GM21737 (cell line): ENCODE results near the gene TCEAL1.
"Not testable (repeated sequence)": the region's sequence is repeated elsewhere in the genome, so short reads cannot be mapped to it uniquely, and the experiment has no call there.

Source experiments
- ATAC-seq: cut with Tn5 transposase; IDR thresholded peaks from one replicate; pipeline ENCODE4 v1.9.1; 2021; ENCODE audit warnings: mild to moderate bottlenecking, moderate library complexity; ENCODE audit not compliant: unreplicated experiment

TCEAL1 gene

DNA sequence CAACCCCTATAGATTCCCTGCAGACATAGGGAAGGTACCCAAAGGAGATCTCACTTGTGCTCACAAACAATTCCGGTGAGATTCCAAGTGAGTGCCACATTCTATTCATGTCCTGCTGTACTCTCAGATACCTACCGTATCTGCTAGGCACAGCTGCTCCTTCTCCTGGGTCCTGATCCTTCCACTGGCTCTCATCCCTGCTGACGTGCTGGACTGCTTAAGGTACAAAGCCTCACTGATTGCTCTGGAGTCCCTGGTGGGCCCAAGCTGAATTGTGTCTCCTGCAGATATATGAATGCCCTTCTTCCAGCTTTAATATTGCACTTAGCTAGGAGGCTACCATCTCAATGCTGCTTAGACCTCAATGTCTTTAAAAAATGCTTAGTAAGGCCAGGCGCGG, 2.4 kb downstream of the TCEAL1 start:
- ATAC-seq: no peak

DNA sequence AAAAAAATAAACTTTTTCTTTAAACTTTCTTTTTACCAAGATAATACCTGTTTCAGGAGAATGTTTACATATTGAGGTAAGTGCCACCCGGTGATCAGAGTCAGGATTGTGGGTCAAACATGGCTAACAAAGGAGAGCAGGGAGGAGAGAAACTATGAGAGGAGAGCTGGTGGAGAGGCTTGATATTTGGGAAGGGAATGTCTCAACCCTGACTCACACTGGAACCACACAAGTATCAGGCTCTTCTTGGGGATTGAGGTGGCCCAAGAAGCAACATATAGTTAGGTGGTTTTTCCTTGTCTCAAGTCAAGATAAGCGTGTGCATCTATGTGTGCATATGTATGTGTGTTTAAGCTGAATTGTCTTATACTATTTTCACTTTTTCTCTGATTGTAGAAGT, 6.7 kb downstream of the TCEAL1 start:
- no peak for ATAC-seq

DNA sequence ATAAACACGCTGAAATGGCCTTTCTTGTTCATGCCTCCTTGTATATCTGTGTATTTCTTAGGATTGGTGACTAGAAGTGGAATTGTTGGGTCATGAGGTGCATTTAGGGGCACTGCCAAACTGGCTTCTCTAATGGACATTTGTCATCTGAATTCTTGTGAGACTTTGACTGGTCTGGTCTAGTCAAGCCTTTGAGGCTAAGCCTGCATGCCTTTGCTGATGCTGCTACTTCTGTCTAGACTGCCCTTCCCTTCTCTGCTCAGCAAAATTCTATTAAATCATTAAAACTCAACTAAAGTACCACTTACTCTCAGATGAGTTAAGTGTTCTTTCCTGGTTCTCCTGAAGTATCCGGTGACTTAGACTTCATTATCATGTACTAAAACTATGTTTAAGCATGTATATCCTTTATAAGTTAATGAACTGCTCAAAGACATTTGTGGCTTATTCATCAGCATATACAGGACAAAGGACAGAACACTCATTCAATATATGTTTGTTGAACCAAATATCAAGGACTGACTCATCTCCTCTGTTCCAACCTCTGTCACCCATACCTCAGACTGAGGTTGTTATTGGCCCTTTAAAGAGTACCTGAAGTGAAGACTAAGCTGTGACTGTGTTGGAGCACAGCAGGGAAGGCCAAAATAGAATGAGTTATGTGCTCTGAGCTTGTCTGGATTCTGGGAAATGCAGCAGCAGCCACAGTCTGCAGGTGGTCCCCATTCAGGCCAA, 9.0 kb downstream of the TCEAL1 start:
- no peak for ATAC-seq

DNA sequence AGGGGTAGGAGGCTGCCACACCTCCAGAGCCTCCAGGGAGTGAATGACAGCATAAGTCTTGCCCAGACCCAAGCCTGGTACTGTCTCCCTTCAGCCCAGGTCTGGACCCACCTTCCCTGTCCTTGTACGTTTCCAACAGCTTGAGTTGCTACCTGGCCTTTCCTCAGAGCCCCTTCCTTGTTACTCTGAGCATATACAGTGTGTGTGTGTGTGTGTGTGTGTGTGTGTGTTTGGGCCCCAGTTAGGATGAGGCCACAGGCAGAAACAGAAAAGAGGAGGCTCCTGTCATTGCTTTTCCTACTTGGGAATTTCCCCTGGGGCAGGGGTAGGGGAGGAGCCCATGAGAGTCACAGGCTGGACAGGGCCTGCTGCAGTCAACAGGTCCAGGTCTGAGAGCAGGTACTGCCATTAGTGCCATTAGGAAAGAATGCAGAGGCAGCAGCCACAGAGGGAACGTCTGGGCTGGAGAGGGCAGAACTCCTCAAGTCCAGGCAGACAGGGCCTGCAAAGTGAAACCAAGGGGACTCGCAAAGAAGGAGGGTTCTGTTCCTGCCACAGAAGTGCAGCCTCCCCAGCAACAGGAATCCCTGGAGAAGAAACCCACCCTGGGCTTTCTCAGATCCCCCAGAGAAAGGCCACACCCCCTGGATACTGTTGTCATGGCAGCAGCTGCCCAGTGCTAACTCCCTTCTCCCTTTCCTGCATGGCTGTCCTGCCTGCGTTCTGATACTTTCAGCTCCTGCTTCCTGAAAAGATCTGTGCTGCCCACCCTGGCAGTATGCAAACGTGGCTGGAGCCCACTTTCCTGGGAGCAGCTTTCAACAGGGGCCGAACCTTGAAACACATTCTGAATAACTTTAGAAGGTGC, 9.9 kb downstream of the TCEAL1 start:
- ATAC-seq: not testable (repeated sequence)

DNA sequence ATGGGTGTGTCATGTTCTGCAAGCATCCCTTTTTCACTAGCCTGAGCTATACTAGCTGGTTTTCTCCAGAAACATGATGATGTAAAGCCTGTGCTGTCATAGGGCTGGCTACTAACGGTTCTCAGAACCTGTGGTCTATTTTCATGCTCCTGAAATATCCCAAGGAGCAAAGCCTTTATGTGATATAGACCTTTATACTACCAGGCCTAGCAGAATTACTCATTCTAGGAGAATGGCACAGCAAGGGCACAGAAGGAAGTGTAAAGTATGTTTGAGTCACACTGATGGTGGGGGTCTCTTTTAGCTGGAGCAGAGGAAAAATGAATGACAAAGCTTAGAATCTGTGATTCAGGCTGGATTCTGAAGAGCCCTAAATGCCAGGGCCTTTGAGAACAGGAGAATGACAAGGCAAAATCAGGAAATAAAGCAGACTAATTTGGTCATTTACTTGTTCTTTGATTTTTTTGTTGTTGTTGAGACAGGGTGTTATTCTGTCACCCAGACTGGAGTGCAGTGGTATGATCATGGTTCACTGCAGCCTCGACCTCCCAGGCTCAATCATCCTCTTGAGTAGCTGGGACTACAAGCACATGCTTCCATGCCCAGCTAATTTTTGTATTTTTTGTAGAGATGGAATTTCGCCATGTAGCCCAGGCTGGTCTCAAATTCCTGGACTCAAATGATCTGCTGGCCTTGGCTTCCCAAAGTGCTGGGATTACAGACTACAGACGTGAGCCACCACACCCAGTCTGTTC, 11.8 kb downstream of the TCEAL1 start:
- ATAC-seq: no peak

DNA sequence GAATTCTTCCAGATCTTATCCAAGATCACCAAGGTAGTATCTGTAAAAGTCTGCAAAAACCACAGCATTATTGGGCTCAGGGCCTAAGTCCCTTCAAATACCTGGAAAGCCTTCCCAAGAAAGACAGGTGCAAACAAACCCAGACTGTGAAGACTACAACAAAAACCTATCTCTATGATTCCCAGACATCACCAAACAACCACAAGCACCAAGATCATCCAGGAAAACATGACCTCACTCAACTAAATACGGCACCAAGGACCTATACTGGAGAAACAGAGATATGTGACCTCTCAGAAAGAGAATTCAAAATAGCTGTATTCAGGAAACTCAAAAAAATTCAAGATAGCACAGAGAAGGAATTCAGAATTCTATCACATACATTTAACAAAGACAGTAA, 15.3 kb downstream of the TCEAL1 start:
- no peak for ATAC-seq

DNA sequence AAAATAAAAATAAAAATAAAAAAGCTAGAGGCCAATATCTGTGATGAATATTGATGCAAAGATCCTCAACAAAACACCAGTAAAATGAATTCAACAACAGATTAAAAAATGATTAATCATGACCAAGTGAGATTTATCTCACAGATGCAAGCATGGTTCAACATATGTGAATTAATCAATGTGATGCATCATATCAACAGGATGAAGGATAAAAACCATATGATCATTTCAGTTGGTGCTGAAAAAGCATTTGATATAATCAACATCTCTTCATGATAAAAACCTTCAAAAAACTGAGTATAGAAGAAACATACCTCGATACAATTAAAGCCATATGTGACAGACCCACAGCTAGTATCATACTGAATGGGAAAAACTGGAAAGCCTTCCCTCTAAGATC, 18.9 kb downstream of the TCEAL1 start:
- ATAC-seq: no peak

DNA sequence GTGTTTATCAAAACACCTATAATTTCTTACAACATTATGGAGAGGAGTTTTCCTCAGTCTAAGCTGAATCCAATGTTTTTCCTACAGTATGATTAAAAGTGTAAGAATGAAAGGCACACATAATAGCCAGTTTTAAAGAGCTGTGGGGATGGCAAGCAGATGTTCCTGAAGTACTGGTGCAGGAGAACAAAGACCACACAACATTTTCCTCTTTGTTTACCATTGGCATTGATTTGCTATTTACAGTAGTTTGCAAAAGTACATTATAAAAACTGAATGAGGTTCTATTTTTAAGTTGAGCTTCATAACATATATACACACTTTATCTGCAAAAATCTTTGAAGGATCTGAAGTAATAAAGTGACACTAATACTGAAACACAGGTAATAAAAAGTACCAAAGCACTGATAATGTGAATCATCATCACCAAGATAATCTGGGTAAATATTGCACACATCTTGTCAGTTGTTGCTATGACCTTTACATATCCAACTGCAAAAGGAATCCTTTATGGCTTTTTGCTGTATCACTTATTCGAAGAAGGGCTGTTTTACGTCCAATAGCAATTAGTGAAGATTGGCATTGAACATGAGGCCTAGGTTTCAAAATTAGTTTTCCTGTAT, 22.5 kb downstream of the TCEAL1 start:
- no peak for ATAC-seq

DNA sequence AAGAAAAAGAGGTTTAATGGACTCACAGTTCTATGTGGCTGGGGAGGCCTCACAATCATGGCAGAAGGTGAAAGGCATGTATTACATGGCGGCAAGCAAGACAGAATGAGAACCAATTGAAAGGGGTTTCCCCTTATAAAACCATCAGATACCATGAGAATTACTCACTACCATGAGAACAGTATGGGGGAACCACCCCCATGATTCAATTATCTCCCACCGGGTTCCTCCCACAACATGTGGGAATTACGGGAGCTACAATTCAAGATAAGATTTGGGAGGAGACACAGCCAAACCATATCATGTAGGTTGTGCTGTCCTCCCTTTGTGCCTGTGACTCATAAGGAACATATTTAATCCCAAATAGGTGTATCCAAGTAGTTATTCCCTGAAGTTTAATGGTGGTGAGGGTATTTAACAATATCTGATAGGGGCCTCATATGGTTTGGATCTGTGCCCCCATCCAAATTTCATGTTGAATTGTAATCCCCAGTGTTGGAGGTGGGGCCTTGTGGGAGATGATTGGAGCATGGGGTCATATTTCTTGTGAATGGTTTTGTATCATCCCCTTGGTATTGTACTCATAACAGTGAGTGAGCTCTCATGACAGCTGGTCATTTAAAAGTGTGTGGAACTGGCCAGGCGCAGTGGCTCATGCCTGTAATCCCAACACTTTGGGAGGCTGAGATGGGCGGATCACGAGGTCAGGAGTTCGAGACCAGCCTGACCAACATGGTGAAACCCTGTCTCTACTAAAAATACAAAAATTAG, 26.6 kb downstream of the TCEAL1 start:
- not testable (repeated sequence) for ATAC-seq

DNA sequence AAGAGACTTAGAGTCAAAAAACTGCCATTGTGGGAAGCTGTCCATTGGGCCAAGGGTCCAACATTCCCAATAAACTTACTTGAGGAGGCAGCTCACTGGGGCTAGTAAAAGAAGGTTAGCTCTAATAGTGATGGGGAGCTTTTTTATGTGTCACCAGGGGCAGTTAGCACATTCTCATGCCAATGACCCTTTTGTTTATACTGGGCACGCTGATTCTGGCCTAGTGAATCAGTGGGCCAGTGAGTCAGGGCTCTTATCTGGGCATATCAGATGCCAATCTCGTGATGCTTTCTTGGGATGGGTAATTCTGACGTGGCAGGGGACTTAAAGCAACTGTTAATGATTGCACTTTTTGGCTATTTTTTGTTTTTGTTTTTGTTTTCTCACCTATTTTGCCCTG, 27.8 kb downstream of the TCEAL1 start:
- no peak for ATAC-seq

DNA sequence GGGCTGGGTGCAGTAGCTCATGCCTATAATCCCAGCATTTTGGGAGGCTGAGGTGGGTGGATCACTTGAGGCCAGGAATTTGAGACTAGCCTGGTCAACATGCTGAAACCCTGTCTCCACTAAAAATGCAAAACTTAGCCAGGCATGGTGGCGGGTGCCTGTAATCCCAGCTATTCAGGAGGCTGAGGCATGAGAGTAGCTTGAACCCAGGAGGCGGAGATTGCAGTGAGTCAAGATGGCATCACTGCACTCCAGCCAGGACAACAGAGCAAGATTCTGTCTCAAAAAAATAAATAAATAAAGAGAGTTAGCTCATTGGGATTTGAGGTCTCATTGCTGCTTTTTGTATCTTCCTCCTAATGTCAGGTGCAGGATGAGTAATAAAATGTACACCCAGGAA, 28.3 kb downstream of the TCEAL1 start:
- not testable (repeated sequence) for ATAC-seq

DNA sequence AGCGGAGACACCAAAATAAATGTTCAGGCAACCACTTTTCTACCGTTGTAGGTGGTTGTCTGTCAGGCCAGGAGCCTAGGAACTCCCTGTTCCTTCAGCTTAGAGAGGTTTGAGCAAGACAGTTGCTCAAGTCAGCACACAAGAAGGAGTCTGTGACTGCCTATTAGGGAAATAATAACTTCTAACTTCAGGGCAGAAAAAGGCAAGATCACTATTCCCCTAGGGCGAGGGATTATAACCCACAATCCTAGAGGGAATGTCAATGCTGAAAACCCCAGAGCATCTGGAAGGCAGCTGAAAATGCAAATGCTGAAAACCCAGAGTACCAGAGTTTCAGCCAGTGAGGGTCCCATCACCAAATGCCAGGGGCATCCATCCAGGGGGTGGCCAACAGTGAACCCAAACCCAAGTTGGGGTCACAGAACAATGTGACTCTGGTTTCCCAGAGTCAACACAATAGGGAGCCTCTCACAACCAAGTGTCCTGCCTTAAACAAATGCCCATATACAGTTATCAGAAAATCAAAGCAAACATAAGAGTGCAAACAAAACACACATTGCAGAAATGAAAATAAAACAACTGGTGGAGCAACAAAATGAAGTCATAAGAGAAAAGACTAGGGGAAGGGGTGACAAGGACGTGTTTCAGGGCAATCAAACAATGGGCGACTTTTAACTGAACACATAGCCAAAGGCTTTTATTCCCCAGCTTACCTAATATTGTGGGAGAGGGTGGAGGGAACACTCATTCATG, 30.1 kb downstream of the TCEAL1 start:
- ATAC-seq: no peak

DNA sequence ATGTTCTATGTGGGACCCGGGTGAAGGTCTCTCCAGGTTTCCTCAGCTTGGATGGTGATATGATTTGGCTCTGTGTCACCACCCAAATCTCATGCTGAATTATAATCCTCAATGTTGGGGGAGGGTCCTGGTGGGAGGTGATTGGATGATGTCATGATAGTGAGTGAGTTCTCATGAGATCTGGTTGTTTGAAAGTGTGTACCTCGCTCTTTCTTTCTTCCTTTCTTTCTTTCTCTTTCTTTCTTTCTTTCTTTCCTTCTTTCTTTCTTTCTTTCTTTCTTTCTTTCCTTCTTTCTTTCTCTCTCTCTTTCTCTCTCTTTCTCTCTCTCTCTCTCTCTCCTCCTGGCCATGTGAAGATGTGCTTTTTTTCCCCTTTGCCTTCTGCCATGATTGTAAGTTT, 30.7 kb downstream of the TCEAL1 start:
- not testable (repeated sequence) for ATAC-seq

DNA sequence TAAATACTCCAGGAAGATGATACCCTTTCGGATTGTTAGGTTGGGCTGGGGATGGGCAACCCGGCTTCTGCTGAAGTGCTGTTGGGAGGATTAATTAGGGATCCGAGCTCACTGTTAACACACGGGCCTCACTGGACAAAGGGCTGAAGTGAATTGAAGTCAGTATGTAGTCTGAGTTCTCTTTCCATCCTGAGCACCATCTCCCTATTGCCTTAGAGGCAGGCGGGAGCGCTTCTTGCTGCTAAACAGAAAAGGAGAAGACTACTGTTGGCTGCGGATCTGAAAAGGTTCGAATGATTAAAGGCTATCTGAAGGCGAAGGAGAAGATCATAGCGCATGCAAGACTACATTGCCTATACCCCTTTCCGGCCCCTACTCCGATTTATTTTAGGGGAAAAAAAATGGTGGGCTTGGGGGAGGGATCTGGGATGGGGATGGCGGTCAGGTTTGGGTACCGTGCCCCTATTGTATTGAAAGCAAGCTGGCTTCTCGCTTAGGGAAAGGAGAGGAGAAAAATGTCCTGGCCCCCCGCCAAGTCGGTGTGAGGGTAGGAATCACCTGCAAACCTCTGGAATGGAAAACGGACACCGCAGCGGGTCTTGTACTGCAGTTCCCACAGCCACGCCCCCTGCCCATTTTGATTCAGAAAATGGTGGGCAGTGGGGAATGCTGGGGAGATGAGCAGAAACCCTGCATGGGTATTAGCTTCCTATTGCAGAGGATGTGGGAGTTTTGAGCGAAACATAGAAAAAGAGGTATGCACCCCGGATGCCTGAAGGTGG, 35.4 kb downstream of the TCEAL1 start:
- ATAC-seq: no peak

DNA sequence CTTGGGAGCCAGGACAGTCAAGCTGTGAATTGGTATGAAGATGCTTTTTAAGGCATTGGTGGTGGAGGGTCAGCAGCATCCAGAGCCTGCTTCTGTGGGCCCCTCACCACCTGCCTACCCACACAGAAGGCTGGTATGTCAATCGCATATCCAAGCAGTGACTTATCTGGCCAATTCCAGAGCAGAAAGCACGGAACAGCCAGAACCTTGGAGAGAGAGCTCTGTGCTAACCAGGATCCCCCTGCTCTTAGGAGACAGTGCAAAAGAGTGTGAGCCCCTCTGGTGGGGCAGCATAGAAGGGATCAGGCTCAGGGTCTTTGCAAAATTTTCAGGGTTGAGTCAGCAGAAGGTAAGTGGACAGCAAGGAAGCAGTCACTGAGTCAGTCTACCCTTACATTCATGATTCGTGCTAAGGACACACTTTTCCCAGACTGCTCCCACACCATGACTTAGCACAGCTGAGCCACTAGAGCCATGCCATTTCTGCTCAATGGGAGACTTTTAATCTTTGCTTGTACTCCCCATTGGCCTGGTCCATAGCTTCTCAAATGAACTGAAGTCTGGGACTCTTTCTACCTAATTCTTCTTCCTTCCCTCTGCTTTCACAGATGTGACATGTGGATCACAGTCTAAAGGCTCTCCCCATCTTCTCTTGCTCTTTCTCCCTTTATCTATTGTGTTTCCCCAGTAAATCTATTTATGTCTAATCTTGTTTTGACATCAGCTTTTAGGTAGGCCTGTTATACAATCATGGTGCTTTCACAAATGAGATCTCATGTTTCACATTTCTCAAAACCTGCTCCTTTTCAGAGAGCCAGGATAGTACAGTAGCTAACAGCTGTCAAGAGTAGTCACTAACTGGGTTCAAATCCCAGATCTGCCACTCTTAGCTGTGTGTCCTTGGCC, 37.7 kb downstream of the TCEAL1 start:
- no peak for ATAC-seq

DNA sequence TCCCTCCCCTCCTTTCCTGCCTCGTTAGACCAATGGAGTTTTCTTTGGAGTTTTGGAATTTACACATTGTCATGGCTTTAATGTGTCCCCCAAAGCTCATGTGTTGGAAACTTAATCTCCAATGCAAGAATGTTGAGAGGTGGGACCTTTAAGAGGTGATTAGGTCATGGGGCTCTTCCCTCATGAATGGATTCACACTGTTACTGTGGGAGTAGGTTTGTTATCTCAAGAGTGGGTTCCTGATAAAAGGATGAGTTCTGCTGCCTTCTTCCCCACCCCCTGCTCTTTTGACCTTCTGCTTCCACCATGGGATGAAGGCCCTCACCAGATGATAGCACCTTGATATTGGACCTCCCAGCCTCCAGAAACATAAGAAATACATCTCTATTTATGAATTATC, 41.0 kb downstream of the TCEAL1 start:
- no peak for ATAC-seq

DNA sequence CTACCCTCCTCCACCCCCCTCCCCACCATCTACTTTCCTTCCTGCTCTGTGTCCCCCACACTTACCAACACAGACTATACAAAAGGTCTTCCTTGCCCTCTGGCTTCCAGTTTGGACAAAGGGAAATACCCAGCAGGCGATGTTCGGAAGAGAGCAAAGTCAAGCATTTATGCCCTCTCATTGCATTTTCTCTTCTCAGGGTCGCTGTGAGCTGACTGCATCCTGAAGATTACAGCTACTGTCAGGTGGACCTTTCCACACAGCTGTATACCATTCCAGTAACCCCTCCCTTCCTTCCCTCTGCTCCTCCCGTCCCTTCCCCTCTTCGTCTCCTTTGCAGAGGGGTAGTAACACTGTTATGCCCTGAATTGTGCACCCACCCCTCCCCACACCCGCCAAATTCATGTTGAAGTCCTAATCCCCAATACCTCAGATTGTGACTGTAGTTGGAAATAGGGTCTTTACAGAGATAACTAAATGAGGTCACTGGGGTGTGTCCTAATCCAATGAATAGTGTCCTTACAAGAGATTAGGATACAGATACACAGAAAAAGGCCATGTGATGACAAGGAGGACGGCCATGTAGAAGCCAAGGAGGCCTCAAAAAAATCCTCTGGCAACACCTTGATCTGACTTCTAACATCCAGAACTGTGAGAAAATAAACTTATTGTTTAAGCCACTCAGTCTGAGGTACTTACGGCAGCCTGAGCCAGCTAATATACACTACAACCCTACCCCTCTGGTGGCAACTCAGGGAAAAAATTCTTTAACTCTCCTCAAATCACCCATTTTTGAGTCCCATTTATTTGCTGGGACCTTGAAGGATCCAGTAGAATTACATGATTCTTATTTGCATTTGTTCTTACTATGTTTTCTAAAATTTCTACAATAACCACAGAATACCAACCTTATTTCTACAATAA, 46.0 kb downstream of the TCEAL1 start:
- ATAC-seq: no peak
